ENCODE measurements around the gene AGK.

Gene AGK, protein sequence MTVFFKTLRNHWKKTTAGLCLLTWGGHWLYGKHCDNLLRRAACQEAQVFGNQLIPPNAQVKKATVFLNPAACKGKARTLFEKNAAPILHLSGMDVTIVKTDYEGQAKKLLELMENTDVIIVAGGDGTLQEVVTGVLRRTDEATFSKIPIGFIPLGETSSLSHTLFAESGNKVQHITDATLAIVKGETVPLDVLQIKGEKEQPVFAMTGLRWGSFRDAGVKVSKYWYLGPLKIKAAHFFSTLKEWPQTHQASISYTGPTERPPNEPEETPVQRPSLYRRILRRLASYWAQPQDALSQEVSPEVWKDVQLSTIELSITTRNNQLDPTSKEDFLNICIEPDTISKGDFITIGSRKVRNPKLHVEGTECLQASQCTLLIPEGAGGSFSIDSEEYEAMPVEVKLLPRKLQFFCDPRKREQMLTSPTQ

DNA sequence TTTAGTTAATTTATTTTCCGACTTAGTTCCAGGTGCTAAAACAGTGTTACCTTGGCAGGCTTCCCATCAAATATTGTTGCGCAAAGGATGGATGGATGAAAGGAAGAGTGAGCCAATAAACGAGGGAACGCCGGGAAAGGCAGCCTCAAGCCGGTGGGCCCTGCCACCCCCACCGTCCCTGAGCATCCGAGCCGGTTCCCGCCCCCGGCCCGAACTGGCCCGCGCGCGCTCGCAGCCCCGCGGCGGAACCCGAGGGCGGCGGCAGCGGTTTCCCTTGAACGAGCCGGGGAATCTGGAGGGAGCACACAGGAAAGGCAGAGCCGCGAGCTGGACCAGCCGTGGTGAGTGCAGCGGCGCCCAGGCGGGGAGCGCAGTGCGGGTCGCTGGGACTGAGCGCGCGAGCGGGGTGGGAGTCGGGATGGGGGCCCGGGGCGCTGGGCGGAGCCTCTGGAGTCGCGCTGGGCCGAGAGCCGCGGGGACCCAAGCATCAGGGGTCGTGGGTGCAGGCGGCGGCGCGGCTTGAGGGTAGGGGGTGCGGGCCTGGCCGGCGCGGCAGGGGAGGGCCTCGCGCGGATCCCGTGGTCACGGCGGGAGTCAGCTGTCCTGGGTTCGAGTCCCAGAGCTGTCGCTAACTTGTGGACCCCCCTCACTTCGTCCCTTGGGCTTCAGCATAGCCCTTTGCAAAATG is at the start of gene AGK:
Gene AGK (plus strand): TSS at position 317 of the 688 bp plus-strand sequence. CDS start 4,057 bp downstream, outside the sequence.
- DNase-seq: peak; percentile 65 to 82

DNA sequence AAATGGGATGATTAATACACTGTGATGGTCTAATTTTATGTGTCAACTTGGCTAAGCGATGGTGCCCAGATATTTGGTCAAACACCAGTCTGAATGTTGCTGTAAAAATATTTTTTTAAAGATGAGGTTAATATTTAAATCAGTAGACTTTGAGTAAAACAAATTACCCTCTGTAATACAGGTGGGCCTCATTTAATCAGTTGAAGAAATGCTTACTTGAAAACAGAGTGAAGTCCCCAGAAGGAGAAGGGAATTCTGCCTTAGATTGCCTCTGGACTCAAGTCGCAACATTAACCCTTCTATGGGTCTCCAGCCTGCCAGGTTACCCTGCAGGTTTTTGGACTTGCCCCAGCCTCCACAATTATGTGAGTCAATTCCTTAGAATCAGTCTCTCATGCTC is 49.8 kb upstream of the AGK start:
- DNase-seq: no peak

GRCh38 chr7:141511316-141511675 is 39.9 kb upstream of the AGK start:
- DNase-seq: no peak

GRCh38 chr7:141511676-141512396 is 39.4 kb upstream of the AGK start:
- DNase-seq: no peak

DNA sequence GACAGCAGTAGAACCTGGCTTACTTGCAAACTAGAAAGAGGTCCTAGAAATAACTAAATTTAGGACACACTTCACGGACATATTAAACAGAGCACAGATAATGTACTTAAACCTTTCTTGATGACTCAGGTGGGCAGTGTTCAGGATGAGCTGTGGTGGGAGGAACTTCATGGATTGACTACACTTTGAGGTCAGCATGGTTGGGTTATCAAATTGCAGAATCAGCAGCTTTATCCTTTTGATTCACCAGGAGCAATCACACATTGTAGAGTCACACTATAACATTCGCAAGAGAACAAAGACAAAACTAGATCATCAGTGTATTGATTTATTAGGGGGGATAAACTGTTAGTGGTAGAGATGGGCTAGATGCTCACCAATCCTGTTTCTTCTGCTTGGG is 38.6 kb upstream of the AGK start:
- DNase-seq: no peak

GRCh38 chr7:141513720-141514119 is 37.5 kb upstream of the AGK start:
- DNase-seq: no peak

- no peak for DNase-seq
Measured at GRCh38 chr7:141515941-141516340, 35.3 kb upstream of the AGK start.

DNA sequence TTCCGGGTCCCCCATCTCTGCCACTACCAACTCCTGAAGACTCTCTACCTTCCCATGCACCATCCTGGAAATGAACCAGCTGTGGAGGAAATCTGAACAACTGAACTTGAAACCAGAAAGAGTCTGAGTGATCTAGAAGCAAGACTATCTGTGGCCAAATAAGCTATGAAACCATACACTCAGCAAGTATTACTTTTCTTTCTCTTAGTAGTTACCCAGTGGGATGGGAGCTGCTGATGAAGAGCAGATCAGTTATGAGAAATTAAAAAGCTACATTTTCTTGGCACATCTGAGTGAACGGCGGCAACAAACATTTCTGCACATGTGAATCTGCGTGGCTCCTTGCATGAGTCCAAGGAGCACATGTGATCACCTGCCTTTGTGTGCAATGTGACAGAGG is 31.6 kb upstream of the AGK start:
- no peak for DNase-seq

GRCh38 chr7:141522657-141523342 is 28.4 kb upstream of the AGK start:
- DNase-seq: no peak

GRCh38 chr7:141525973-141526514 is 25.2 kb upstream of the AGK start:
- no peak for DNase-seq

GRCh38 chr7:141527076-141527475 is 24.1 kb upstream of the AGK start:
- DNase-seq: no peak

DNA sequence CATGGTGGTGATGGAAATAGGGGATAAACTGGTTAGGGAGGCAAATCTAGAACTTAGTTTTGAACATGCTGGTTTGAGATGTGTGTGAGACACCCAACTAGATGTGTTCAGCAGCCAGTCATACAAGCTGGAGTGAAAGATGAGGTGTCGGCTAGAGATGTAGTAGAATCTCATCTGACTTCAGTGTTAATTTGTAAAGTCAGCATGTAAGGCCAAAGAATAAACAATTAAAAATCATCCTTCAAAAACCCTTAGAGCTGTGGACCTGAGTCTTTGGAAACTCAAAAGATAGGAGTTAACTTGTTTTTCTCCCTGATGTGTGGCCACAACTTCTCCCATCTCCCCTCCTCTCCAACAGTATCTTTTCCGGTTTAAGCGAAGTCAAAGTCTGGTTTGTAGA is 22.8 kb upstream of the AGK start:
- no peak for DNase-seq

GRCh38 chr7:141533149-141533949 is 17.9 kb upstream of the AGK start:
- DNase-seq: peak; percentile 24 to 80

DNA sequence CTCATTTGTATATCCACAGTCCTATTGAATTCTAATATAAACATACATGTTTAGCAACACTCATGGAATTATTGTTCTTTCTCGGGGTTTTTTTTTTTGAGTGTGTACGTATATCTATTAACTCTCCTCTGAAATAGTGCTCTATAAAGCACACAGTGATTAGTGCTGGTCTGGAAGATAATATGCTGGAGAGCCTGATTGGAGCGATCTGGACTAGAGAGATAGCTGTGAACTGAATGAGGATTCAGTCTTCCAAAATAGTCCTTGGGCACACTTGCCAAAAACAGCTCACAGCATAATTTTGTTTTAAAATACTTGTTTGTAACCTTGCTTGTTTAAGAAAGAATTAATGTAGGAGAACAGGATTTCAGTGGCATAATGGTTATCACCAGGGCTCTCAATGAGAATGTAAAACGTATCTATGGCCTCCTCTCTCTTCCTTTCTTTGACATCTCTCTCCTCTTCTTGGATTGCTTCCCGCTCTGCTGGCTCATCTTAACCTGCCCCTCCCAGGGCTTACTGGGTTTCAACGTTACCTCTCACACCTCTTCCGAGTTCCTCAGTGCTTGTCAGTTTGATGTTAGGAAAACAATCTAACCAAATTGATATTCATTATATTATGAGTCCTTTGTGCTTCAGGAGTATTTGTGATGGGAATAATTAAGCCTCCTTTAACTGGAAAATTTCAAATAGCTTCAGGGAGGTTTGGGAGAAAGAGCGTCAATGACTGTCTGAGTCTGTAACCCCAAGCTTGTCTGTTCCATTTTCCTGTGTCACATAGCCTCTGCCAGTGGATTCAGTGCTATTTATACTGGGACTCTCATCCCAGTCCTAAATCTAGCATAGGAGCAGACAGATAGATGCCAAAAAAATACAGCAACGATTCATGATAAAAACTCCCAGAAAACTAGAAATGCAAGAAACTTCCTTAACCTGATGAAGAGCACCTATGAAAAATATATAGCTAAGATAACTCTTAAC is 16.2 kb upstream of the AGK start:
- no peak for DNase-seq

GRCh38 chr7:141537906-141538305 is 13.3 kb upstream of the AGK start:
- DNase-seq: no peak

- DNase-seq: no peak
Measured at GRCh38 chr7:141541375-141541774, 9.8 kb upstream of the AGK start.

DNA sequence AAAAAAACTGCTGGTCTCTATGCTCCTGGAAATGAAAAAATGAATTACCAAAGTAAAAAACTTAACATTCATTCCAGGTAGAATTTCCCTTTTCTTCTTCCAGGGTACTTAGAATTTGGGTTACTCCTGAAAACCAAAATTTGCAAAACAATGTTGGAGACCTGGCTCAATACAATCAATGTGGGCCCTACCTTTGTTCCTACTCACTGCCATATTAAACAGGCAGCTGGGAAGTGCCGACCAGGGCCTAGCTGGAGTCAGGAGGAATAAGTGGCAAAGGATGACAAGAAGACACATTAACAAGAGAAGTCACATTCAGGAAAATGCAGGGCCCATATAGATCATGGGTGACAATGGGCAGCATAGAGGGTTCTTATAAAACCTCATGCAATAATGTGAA is 6.4 kb upstream of the AGK start:
- DNase-seq: no peak

DNA sequence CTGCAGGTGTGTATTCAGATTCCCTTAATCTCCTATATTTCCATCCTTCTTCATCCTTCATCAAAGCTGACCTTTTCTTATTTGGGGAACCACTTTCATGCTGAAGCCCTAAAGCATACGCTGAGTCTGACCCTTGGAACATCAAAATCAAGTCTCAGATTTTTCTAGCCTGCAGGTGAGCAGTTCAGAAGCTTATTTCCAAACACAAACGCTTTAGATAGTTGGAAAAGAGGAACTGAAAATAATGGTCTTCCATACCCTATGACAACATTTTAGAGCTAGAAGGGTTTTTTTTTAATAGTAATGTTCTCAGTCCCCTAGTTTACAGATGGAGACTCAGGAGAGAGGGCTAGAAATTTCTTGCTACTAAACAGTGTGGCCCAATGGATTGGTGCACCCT is 1.6 kb upstream of the AGK start:
- no peak for DNase-seq

GRCh38 chr7:141550386-141551093 is 670 bp upstream of the AGK start:
- no peak for DNase-seq

DNA sequence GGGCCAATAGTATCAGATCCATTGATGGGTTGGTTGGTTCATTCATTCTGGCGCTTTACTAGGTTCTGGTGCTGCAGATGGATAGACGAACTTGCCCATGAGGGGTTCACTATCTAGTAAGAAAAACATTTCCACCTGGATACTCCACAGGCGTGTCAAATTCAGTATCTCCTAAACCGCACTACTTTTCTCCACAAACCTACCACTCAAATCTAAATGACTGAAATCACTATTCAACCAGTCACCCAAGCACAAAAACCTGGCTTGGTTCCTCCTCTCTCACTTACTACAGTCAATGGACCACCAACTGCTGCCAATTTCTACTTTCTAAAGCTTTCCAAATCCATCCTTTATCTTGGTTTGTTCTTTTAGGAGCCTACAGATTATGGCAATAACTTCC is 572 bp downstream of the AGK start:
- no peak for DNase-seq
